GM12872 (cell line): ENCODE data around the gene NSMF.

Source experiments
- CTCF ChIP-seq: IDR thresholded peaks from 3 replicates; pipeline ENCODE4 v1.5.1; 2011; ENCODE audit warnings: low read depth, mild to moderate bottlenecking, low read length, moderate library complexity; ENCODE audit not compliant: insufficient read depth

NSMF gene

DNA sequence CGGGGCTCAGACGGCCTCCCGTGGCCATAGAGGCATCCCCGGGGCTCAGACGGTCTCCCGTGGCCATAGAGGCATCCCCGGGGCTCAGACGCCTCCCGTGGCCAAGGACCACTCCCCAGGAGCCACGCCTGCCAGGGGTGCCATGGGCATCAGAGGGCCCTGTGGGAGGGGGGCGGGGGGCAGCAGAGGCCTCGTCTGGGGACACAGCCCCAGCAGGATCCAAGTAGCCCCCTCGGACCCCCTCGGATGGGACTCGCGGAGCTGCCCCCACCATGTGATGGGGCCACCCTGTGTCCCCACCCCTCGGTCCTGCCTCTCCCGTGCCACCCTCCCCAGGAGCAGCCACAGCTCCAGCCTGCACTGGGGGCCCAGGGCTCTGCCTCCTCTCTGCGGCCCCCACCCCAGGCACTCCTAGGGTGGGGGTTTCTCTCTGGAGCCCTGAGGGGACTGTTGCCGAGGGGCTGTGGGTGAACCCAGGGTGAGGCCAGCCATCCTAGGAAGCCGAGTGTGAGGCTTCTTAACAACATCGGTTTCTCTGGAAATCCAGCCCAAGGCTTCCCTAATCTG lies 20.5 kb downstream of the NSMF start:
- TF ChIP-seq CTCF: no peak

DNA sequence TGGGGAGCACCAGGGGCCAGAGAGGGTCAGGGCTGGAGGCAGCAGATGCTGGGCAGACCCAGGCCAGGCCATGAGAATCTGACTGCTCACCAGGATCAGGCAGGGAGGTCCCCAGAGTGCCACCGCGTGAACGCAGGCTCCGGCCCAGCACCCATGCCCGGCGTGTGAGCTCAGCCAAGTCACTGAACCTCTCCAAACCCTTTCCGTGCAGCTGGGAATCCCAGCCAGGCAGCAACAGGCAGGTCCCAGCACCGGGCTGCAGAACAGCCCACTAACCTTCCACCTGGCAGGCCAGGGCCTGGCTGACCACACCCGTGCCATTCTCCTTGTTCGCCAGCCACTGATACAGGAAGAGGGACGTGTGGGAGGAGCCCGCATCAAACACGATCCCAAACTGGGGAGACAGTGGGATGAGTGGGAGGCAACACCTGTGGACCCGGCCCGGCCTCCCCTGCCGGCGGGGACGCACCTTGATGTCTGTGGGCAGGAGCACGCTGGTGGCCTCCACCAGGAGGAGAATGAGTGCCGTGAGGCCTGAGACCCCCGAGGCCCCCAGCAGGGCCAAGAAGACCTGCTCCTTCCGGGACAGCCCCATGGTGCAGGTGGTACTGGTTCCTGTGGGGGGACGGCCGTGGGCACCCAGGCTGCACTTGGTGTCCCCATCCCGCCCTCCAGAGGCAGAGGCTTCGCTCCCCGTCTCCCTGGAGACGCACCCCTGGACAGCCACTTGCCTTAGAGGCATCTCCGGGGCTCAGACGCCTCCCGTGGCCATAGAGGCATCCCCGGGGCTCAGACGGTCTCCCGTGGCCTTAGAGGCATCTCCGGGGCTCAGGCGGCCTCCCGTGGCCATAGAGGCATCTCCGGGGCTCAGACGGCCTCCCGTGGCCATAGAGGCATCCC lies 21.2 kb downstream of the NSMF start:
- TF ChIP-seq CTCF: no peak

DNA sequence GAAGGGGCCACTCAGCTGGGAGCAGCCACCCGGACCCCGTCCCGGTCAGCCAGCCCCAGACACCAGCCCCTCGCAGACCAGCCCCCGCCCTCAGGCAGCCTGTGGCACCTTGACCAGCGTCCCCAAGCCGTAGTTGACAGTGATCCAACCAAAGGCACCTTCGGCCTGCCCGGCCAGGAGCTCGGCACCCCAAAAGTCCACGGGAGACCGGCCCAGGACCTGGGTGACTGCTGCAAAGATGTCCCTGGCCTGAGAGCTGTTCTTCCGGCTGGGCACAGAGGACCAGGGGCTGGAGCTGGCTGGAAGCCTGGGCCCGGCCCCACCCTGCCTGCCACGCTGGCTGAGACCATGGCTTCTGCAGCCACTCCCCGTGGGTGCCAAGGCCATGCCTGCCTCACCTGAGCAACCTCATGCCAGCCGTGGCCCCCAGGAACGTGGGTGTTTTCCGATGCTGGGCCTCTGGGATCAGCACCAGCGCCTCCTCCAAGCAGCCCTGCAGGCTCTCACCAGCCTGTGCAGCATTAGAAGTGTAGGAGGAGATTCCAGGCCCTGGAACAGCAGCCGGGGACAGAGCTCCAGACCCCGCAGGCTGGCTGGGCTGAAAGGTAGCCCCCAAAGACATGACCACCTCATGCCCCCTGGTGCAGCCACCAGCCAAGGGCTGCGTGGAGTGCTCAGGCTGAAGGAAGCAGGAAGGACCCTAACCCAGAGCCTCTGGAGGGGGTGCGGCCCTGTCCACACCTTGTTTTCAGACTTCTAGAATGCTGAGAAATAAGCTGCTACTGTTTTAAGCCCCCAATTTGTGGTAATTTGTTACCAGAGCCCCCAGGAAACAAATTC lies 22.2 kb downstream of the NSMF start:
- no peak for TF ChIP-seq CTCF

DNA sequence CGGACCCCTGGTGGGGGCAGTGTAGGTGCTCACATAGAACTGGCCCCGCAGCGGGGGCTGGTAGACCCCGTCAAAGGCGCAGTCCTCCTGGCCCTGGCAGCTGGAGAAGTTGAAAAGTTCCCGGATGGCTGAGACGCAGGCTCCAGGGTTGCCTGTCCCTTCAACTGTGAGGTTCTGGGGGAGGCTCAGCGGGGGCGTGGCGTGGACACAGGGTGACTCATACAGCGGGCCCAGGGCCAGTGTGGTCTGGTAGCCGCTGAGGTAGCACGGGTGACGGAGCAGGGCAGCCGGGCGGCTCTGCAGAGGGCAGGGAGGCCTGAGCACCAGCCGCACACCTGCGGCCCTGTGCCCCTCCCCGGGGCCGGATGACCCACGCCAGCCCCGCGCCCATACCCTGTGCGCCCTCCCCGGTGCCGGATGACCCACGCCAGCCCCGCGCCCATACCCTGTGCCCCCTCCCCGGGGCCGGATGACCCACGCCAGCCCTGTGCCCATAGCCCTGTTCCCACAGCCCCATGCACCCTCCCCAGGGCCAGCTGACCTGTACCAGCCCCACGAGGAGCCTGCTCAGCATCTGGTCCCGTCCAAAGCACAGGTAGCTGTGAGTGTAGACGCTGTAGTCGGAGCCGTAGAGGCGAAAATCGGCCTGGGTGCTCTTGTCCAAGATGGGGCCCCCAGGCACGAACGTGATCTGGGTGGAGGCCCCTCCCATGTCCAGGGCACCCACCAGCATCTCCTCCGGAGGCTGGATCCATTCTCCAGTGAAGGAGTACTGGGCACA lies 23.0 kb downstream of the NSMF start:
- no peak for TF ChIP-seq CTCF

DNA sequence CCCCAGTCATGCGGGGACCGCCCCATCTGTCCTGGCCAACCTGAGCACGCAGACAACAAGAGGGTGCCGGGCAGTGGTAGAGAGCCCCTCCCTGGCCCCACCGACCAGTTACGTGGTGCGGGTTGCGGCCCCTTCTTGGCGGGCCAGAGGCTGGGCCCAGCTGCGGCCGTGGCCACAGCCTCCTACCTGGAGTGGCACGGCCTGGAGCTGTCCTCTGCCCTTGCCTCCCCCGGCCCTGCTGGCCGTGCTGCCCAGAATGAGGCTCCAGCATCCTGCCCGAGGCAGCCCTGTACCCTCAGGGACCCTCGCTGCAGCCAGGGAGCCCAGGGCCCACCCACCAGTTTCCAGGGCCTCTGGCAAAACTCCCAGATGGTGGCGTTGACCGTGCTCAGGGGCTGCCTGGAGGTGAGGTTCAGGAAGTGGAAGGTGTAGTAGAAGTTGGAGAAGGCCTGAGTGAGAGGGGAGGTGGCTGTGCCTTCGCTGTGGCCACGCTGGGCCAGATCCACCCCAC lies 23.7 kb downstream of the NSMF start:
- no peak for TF ChIP-seq CTCF

GRCh38 chr9:137434498-137435380 lies 24.4 kb downstream of the NSMF start:
- TF ChIP-seq CTCF: no peak
